Body of pancreas (tissue), 4 donors: ENCODE results near the gene CTF1. TPM values are rescaled to one million over a fixed set of nuclear protein-coding genes. Genes with fewer than 3 reads are reported as not detected.
A peak's percentile ranks its signal among the peaks of the same experiment; 100 is the strongest.

ENCODE experiments used
- ATAC-seq: fragments of 150-250 bp; one replicate; pipeline ENCODE4 v1.9.1; 2016
- DNase-seq, 4 donors: peaks; one replicate each; pipeline ENCODE4 v3.0.0-alpha.2; 2019
- H3K27ac ChIP-seq, 4 donors: fragments of 200-600 bp; sonication (generic); 1 replicate in 3 of 4; 2 replicates in 1 of 4; pipeline versions ENCODE4 v1.5.1 to v1.6.1; 2016 to 2019; ENCODE audit warnings: mild to moderate bottlenecking in 1 of 4, mixed read lengths in 1 of 4, moderate library complexity in 1 of 4
- H3K27me3 ChIP-seq, 2 donors: fragments of 200-600 bp; sonication (generic); one replicate each; pipeline ENCODE4 v1.6.0; 2016; ENCODE audit warnings: mild to moderate bottlenecking in 1 of 2
- H3K36me3 ChIP-seq, 2 donors: fragments of 200-600 bp; sonication (generic); replicated peaks in 1 of 2; 2 replicates each; pipeline ENCODE4 v1.5.1; 2016; ENCODE audit warnings: low read depth in 2 of 2; ENCODE audit not compliant: insufficient read depth in 1 of 2
- H3K4me1 ChIP-seq: fragments of 200-600 bp; sonication (generic); one replicate; pipeline ENCODE4 v1.6.0; 2016
- H3K4me3 ChIP-seq, 2 donors: fragments of 200-600 bp; sonication (generic); 1 replicate in 1 of 2; 2 replicates in 1 of 2; pipeline ENCODE4 v1.5.1; 2016 to 2019
- H3K9me3 ChIP-seq, 3 donors: fragments of 200-600 bp; sonication (generic); 1 replicate in 2 of 3; 2 replicates in 1 of 3; pipeline ENCODE4 v1.5.1; 2016
- CTCF ChIP-seq, 7 experiments: fragments of 450-650 bp in 4 of 7; fragments of 200-600 bp in 3 of 7; sonication (generic) in 3 of 7; IDR thresholded peaks; one replicate each; pipeline ENCODE4 v1.5.1; 2016 to 2019; ENCODE audit warnings: antibody characterized with exemption in 7 of 7
- POLR2A ChIP-seq, 3 donors: fragments of 450-650 bp; IDR thresholded peaks; one replicate each; pipeline ENCODE4 v1.6.1; 2016; ENCODE audit warnings: antibody characterized with exemption in 3 of 3, mild to moderate bottlenecking in 2 of 3
- WGBS, 2 donors: methylation state at CpG; one replicate each; pipeline ENCODE4 v1.1.5; 2017; 5-methylcytosine and 5-hydroxymethylcytosine counted together
- intact Hi-C: fragments of 100-400 bp; cut with DNase I; formaldehyde crosslinking; loops from one replicate; pipeline ENCODE4 v1.15.1; 2023
- total RNA-seq, 2 donors: library from RNA; depleted of rRNA; stranded (reverse); fragments of >200 nt; gene quantifications; one replicate each; pipeline ENCODE4 v1.1.0, GENCODE V29; 2016

Gene CTF1
- total RNA-seq, 2 donors from 2014 or later = 1.0 to 2.0 TPM

- Histone ChIP-seq H3K27me3 (no peaks in the 10 kb centered on the region), H3K27ac (no peak overlapping the region), H3K36me3 (no peaks in the 10 kb centered on the region), H3K4me1 (peaks cover 12% of the 10 kb centered on the region), H3K4me3 (no peak overlapping the region), H3K9me3 (no peaks in the 10 kb centered on the region)
- DNase-seq (no peak), ATAC-seq (no peak)
- intact Hi-C loops = no loop called here
- no peak for TF ChIP-seq CTCF (IDR thresholded peaks at IDR 0.05)
- TF ChIP-seq POLR2A (IDR thresholded peaks at IDR 0.05) = no peak
Measured at GRCh38 chr16:30944352-30944751, 47.9 kb downstream of the CTF1 start.

GRCh38 chr16:30946671-30947540, 50.5 kb downstream of the CTF1 start:
- peaks cover 29% of the 10 kb centered on the region for H3K4me1 ChIP-seq
- H3K36me3 ChIP-seq = no peaks in the 10 kb centered on the region
- H3K9me3 ChIP-seq = no peaks in the 10 kb centered on the region
- WGBS, 2 donors = 88 to 89% methylated on average over 23 to 35 of the region's 38 CpGs
- TF ChIP-seq POLR2A (IDR thresholded peaks at IDR 0.05) = peak in 1 of 3 donors; percentile 20
- no peak for TF ChIP-seq CTCF (IDR thresholded peaks at IDR 0.05)
- ATAC-seq = no peak
- peak in 1 of 4 donors; percentile 44 for DNase-seq
- H3K4me3 ChIP-seq = no peak overlapping the region
- intact Hi-C loops = no loop called here
- no peaks in the 10 kb centered on the region for H3K27me3 ChIP-seq
- no peak overlapping the region for H3K27ac ChIP-seq

DNA sequence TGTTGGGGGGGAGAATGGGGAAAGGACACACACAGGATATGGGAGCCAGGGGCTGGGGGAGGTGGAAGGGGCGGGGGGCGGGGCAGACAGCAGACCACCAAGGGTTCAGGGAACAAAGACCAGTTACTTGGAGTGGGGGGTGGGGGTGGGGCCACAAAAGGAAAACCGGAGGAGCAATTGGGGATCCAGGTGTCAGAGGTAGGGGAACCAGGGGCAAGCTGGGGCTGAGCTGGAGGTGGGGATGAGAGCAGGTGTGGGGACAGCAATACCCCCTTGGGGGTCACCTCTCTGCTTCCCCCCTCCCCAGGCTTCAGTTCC, 51.1 kb downstream of the CTF1 start:
- H3K4me3 ChIP-seq = no peak overlapping the region
- H3K4me1 ChIP-seq = peaks cover 25% of the 10 kb centered on the region
- no peaks in the 10 kb centered on the region for H3K36me3 ChIP-seq
- 85 to 88% methylated on average over 3 of the region's 3 CpGs for WGBS, 2 donors
- intact Hi-C loops = no loop called here
- TF ChIP-seq POLR2A (IDR thresholded peaks at IDR 0.05) = no peak
- no peak for TF ChIP-seq CTCF (IDR thresholded peaks at IDR 0.05)
- ATAC-seq = no peak
- no peaks in the 10 kb centered on the region for H3K9me3 ChIP-seq
- no peaks in the 10 kb centered on the region for H3K27me3 ChIP-seq
- DNase-seq = no peak
- H3K27ac ChIP-seq = peak overlapping the region in 3 of 4 donors; percentile 73 to 95 (median 85)

GRCh38 chr16:30947859-30948666, 51.6 kb downstream of the CTF1 start:
- H3K36me3 ChIP-seq = no peaks in the 10 kb centered on the region
- DNase-seq (peak; percentile 88 to 95 (median 92)), ATAC-seq (peak; percentile 77)
- TF ChIP-seq CTCF (IDR thresholded peaks at IDR 0.05) = no peak
- TF ChIP-seq POLR2A (IDR thresholded peaks at IDR 0.05) = no peak
- H3K27ac ChIP-seq = peak overlapping the region; percentile 53 to 95 (median 79)
- no peaks in the 10 kb centered on the region for H3K27me3 ChIP-seq
- WGBS, 2 donors = 35 to 46% methylated on average over 29 to 43 of the region's 44 CpGs
- H3K4me1 ChIP-seq = peaks cover 25% of the 10 kb centered on the region
- H3K9me3 ChIP-seq = no peaks in the 10 kb centered on the region
- H3K4me3 ChIP-seq = peak overlapping the region; percentile 56 to 71
- intact Hi-C loops = no loop called here
